K562 (cell line): Measurements from ENCODE around the gene MMP19. TPM values are rescaled to one million over a fixed set of nuclear protein-coding genes. Genes with fewer than 3 reads are reported as not detected.

ENCODE experiments used
- CC2D1A ChIP-seq: fragments of 450-650 bp; IDR thresholded peaks from 2 replicates; pipeline ENCODE4 v1.6.1; 2017; ENCODE audit warnings: mild to moderate bottlenecking
- JUN ChIP-seq, 2 experiments: sonication (generic) in 1 of 2; formaldehyde crosslinking in 1 of 2; IDR thresholded peaks; 2 replicates each; pipeline versions ENCODE4 v1.6.1 to v1.8.0; 2012 to 2022; ENCODE audit warnings: borderline replicate concordance in 2 of 2, mild to moderate bottlenecking in 2 of 2, improper control_type of control experiment in 1 of 2, low read depth in 1 of 2, low read length in 1 of 2, missing genetic modification reagents in 1 of 2
- RAD21 ChIP-seq, 2 experiments: fragments of 250-450 bp in 1 of 2; fragments of 450-650 bp in 1 of 2; sonication (Bioruptor Pico) in 1 of 2; formaldehyde crosslinking in 1 of 2; IDR thresholded peaks in 1 of 2; conservative IDR thresholded peaks in 1 of 2; 2 replicates each; pipeline versions ENCODE4 v1.4.0 to v1.8.0; 2020 to 2022; ENCODE audit warnings: mild to moderate bottlenecking in 2 of 2, moderate library complexity in 1 of 2
- TAF9B ChIP-seq: fragments of 450-650 bp; IDR thresholded peaks from 2 replicates; pipeline ENCODE4 v1.6.1; 2018; ENCODE audit warnings: mild to moderate bottlenecking; ENCODE audit not compliant: partially characterized antibody
- YBX1 ChIP-seq: fragments of 450-650 bp; IDR thresholded peaks from 2 replicates; pipeline ENCODE4 v1.7.1; 2016; ENCODE audit warnings: mild to moderate bottlenecking
- ZFP30 ChIP-seq: fragments of 250-450 bp; sonication (Bioruptor Pico); IDR thresholded peaks from 2 replicates; pipeline ENCODE4 v1.8.0; 2022; ENCODE audit warnings: moderate library complexity, mild to moderate bottlenecking, inconsistent platforms, borderline replicate concordance
- ZKSCAN1 ChIP-seq: fragments of 150-350 bp; IDR thresholded peaks from 2 replicates; pipeline ENCODE4 v1.6.1; 2016; ENCODE audit warnings: low read depth, low read length
- ZNF764 ChIP-seq: fragments of 250-450 bp; sonication (Bioruptor Pico); IDR thresholded peaks from 2 replicates; pipeline ENCODE4 v1.4.0; 2020; ENCODE audit warnings: low read depth, mild to moderate bottlenecking, moderate library complexity
- ZNF785 ChIP-seq: fragments of 250-450 bp; sonication (Bioruptor Pico); IDR thresholded peaks from 2 replicates; pipeline ENCODE4 v1.4.0; 2020; ENCODE audit warnings: mild to moderate bottlenecking
- polyA plus RNA-seq, 8 experiments: library from polyadenylated mRNA; depleted of rRNA in 4 of 8; stranded (reverse) in 5 of 8; unstranded in 3 of 8; fragments of >200 nt; fragmentation: Nextera tagmentation in 2 of 8; fragmentation: Illumina TruSeq in 1 of 8; extraction: Ambion mirVana in 2 of 8; extraction: Trizol in 1 of 8; gene quantifications; 2 replicates each; pipeline versions ENCODE4 v1.2.1 to v1.2.3, GENCODE V29; 2011 to 2014; ENCODE audit warnings: inconsistent platforms in 1 of 8, missing spikeins in 1 of 8
- total RNA-seq, 7 experiments: library from RNA; depleted of rRNA in 6 of 7; stranded (reverse); fragments of >200 nt in 6 of 7; fragmentation: Illumina TruSeq in 2 of 7; extraction: Trizol in 2 of 7; gene quantifications; 2 replicates each; pipeline versions ENCODE4 v1.2.1 to v1.2.3, GENCODE V29; 2011 to 2021; ENCODE audit warnings: low replicate concordance in 1 of 7
- TF ChIP-seq, protein P1 (sequence below): sonication (generic); formaldehyde crosslinking; IDR thresholded peaks from 2 replicates; pipeline ENCODE4 v1.8.0; 2023; ENCODE audit warnings: missing genetic modification reagents, mild to moderate bottlenecking, borderline replicate concordance
- TF ChIP-seq, protein P2 (sequence below): fragments of 250-450 bp; sonication (Bioruptor Pico); IDR thresholded peaks from 2 replicates; pipeline ENCODE4 v1.5.0; 2020; ENCODE audit warnings: mild to moderate bottlenecking
- TF ChIP-seq, protein P3 (sequence below): fragments of 450-650 bp; formaldehyde crosslinking; IDR thresholded peaks from 2 replicates; pipeline ENCODE4 v1.4.0; 2020; ENCODE audit warnings: mild to moderate bottlenecking, moderate library complexity
- TF ChIP-seq, protein P4 (sequence below): fragments of 250-450 bp; sonication (Bioruptor Pico); IDR thresholded peaks from 2 replicates; pipeline ENCODE4 v1.8.0; 2021; ENCODE audit warnings: moderate library complexity, mild to moderate bottlenecking, inconsistent platforms
- TF ChIP-seq, protein P5 (sequence below): sonication (generic); formaldehyde crosslinking; IDR thresholded peaks from 2 replicates; pipeline ENCODE4 v1.8.1; 2023; ENCODE audit warnings: mild to moderate bottlenecking, missing genetic modification reagents

Gene MMP19
- total and polyA plus RNA-seq, 9 of the 15 experiments (the other 6 are each of a cell fraction or from before 2014, with no cell fraction given): 0.14 to 1.6 (median 0.66) TPM

DNA sequence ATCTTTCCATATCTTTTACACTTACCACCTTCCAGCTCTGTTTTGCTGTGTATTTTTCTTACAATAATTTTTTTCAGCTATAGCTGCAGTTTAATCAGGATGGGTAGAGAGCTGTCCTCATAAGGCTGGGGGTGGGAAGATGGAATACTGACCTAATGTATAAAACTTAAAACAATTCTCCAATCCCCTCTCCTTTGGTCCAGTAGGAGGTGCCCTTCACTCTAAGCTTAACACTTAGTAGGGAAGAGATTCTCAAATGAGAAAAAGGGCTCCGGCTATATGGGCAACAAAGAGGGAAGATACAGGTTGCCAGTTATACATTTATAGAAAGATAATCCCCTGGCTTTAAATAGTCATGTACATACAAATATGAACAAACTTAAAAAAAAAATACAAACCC lies 22.1 kb downstream of the MMP19 start (continued):
- TF ChIP-seq, protein P1, sequence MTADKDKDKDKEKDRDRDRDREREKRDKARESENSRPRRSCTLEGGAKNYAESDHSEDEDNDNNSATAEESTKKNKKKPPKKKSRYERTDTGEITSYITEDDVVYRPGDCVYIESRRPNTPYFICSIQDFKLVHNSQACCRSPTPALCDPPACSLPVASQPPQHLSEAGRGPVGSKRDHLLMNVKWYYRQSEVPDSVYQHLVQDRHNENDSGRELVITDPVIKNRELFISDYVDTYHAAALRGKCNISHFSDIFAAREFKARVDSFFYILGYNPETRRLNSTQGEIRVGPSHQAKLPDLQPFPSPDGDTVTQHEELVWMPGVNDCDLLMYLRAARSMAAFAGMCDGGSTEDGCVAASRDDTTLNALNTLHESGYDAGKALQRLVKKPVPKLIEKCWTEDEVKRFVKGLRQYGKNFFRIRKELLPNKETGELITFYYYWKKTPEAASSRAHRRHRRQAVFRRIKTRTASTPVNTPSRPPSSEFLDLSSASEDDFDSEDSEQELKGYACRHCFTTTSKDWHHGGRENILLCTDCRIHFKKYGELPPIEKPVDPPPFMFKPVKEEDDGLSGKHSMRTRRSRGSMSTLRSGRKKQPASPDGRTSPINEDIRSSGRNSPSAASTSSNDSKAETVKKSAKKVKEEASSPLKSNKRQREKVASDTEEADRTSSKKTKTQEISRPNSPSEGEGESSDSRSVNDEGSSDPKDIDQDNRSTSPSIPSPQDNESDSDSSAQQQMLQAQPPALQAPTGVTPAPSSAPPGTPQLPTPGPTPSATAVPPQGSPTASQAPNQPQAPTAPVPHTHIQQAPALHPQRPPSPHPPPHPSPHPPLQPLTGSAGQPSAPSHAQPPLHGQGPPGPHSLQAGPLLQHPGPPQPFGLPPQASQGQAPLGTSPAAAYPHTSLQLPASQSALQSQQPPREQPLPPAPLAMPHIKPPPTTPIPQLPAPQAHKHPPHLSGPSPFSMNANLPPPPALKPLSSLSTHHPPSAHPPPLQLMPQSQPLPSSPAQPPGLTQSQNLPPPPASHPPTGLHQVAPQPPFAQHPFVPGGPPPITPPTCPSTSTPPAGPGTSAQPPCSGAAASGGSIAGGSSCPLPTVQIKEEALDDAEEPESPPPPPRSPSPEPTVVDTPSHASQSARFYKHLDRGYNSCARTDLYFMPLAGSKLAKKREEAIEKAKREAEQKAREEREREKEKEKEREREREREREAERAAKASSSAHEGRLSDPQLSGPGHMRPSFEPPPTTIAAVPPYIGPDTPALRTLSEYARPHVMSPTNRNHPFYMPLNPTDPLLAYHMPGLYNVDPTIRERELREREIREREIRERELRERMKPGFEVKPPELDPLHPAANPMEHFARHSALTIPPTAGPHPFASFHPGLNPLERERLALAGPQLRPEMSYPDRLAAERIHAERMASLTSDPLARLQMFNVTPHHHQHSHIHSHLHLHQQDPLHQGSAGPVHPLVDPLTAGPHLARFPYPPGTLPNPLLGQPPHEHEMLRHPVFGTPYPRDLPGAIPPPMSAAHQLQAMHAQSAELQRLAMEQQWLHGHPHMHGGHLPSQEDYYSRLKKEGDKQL (CRISPR knock-in tag): no peak
- TF ChIP-seq, protein P2, sequence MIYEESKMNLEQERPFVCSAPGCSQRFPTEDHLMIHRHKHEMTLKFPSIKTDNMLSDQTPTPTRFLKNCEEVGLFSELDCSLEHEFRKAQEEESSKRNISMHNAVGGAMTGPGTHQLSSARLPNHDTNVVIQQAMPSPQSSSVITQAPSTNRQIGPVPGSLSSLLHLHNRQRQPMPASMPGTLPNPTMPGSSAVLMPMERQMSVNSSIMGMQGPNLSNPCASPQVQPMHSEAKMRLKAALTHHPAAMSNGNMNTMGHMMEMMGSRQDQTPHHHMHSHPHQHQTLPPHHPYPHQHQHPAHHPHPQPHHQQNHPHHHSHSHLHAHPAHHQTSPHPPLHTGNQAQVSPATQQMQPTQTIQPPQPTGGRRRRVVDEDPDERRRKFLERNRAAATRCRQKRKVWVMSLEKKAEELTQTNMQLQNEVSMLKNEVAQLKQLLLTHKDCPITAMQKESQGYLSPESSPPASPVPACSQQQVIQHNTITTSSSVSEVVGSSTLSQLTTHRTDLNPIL: no peak
- no peak for TF ChIP-seq JUN (IDR thresholded peaks at IDR 0.05; ENCODE audit: borderline replicate concordance, low read depth, low read length)
- TF ChIP-seq JUN (CRISPR knock-in tag; IDR thresholded peaks at IDR 0.05; ENCODE audit: borderline replicate concordance): no peak
- TF ChIP-seq, protein P3, sequence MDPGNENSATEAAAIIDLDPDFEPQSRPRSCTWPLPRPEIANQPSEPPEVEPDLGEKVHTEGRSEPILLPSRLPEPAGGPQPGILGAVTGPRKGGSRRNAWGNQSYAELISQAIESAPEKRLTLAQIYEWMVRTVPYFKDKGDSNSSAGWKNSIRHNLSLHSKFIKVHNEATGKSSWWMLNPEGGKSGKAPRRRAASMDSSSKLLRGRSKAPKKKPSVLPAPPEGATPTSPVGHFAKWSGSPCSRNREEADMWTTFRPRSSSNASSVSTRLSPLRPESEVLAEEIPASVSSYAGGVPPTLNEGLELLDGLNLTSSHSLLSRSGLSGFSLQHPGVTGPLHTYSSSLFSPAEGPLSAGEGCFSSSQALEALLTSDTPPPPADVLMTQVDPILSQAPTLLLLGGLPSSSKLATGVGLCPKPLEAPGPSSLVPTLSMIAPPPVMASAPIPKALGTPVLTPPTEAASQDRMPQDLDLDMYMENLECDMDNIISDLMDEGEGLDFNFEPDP: no peak
- TF ChIP-seq RAD21 (CRISPR knock-in tag; conservative IDR thresholded peaks at IDR 0.05 in 1 of 2, IDR thresholded peaks at IDR 0.05 in 1 of 2): peak; percentile 14 to 46; a peak in 2 of 4 replicates
- TF ChIP-seq ZKSCAN1: peak; percentile 83
- no peak for TF ChIP-seq TAF9B
- no peak for TF ChIP-seq ZFP30 (CRISPR knock-in tag)
- 0 out of 2 replicates have a peak, but pooled peaks have one; percentile 35 for TF ChIP-seq ZNF764 (CRISPR knock-in tag)
- TF ChIP-seq CC2D1A: 0 out of 2 replicates have a peak, but pooled peaks have one; percentile 20
- TF ChIP-seq, protein P4, sequence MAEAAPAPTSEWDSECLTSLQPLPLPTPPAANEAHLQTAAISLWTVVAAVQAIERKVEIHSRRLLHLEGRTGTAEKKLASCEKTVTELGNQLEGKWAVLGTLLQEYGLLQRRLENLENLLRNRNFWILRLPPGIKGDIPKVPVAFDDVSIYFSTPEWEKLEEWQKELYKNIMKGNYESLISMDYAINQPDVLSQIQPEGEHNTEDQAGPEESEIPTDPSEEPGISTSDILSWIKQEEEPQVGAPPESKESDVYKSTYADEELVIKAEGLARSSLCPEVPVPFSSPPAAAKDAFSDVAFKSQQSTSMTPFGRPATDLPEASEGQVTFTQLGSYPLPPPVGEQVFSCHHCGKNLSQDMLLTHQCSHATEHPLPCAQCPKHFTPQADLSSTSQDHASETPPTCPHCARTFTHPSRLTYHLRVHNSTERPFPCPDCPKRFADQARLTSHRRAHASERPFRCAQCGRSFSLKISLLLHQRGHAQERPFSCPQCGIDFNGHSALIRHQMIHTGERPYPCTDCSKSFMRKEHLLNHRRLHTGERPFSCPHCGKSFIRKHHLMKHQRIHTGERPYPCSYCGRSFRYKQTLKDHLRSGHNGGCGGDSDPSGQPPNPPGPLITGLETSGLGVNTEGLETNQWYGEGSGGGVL (CRISPR knock-in tag): no peak
- no peak for TF ChIP-seq YBX1
- no peak for TF ChIP-seq ZNF785 (CRISPR knock-in tag)
- TF ChIP-seq, protein P5, sequence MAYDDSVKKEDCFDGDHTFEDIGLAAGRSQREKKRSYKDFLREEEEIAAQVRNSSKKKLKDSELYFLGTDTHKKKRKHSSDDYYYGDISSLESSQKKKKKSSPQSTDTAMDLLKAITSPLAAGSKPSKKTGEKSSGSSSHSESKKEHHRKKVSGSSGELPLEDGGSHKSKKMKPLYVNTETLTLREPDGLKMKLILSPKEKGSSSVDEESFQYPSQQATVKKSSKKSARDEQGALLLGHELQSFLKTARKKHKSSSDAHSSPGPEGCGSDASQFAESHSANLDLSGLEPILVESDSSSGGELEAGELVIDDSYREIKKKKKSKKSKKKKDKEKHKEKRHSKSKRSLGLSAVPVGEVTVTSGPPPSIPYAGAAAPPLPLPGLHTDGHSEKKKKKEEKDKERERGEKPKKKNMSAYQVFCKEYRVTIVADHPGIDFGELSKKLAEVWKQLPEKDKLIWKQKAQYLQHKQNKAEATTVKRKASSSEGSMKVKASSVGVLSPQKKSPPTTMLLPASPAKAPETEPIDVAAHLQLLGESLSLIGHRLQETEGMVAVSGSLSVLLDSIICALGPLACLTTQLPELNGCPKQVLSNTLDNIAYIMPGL (CRISPR knock-in tag): no peak
